K562 (cell line): Measurements from ENCODE around the gene PLEKHM3. TPM values are rescaled to one million over a fixed set of nuclear protein-coding genes. Genes with fewer than 3 reads are reported as not detected.

Source experiments
- ATAC-seq: fragments of 200-7000 bp; cut with Tn5 transposase; 3 replicates; pipeline ENCODE4 v1.9.1; 2020; ENCODE audit warnings: moderate library complexity
- BruUV-seq: library from RNA; stranded (reverse); fragments of 400-500 nt; replicated peaks from 2 replicates; lab custom pipeline; 2021; lab: Mats Ljungman, UMichigan
- CTCF ChIA-PET: fragments of 300-600 bp; formaldehyde crosslinking; extraction: SDS; loops from one replicate; lab custom pipeline; 2021; ENCODE audit warnings: low intra/inter-chr PET ratio; lab: Yijun Ruan, JAX
- POLR2A ChIA-PET: fragments of 300-600, 350-650 bp; sonication (Branson Sonifier 250); formaldehyde crosslinking; extraction: SDS; loops from one replicate; lab custom pipeline; 2021; ENCODE audit warnings: antibody characterized with exemption, inconsistent platforms; lab: Yijun Ruan, JAX
- DNase-seq, 4 experiments: peaks; one replicate each; pipeline versions ENCODE4 v3.0.0 to v3.0.0-alpha.2; 2011 to 2018; ENCODE audit warnings: low spot score in 3 of 4, mixed read lengths in 3 of 4; ENCODE audit errors: extremely low read depth in 1 of 4
- FAIRE-seq: peaks from 2 replicates; lab custom pipeline; 2011; peaks lifted over from hg19 to GRCh38; lab: Jason Lieb, UNC
- H2AFZ ChIP-seq: 2 replicates; pipeline ENCODE4 v1.6.0; 2011; ENCODE audit warnings: low read depth, low read length, control low read depth, inconsistent platforms
- H3K27ac ChIP-seq: fragments of 200-600 bp; 3 replicates; pipeline ENCODE4 v1.8.0; 2011; ENCODE audit warnings: low read depth, mild to moderate bottlenecking, control low read depth, inconsistent platforms, low read length, moderate library complexity, mixed read lengths; ENCODE audit errors: extremely low read depth
- H3K27me3 ChIP-seq, 2 experiments: fragments of 300-600 bp in 1 of 2; 2 replicates in 1 of 2; 3 replicates in 1 of 2; pipeline versions ENCODE4 v1.6.0 to v1.8.0; 2011; ENCODE audit warnings: inconsistent platforms in 2 of 2, low read length in 2 of 2, mild to moderate bottlenecking in 1 of 2, mixed read lengths in 1 of 2, moderate library complexity in 1 of 2; ENCODE audit not compliant: control insufficient read depth in 2 of 2, insufficient read depth in 2 of 2
- H3K36me3 ChIP-seq: fragments of 300-600 bp; 3 replicates; pipeline ENCODE4 v1.8.0; 2011; ENCODE audit warnings: mild to moderate bottlenecking, low read length, inconsistent platforms; ENCODE audit not compliant: control insufficient read depth, insufficient read depth
- H3K4me1 ChIP-seq, 2 experiments: fragments of 200-600 bp in 1 of 2; replicated peaks in 1 of 2; 2 replicates in 1 of 2; 3 replicates in 1 of 2; pipeline versions ENCODE4 v1.5.1 to v1.8.0; 2011; ENCODE audit warnings: inconsistent platforms in 2 of 2, low read length in 2 of 2, mild to moderate bottlenecking in 1 of 2, mixed read lengths in 1 of 2, moderate library complexity in 1 of 2; ENCODE audit not compliant: control insufficient read depth in 2 of 2, insufficient read depth in 2 of 2
- H3K4me2 ChIP-seq: 2 replicates; pipeline ENCODE4 v1.6.1; 2011; ENCODE audit warnings: low read length, control low read depth, inconsistent platforms, mixed read lengths; ENCODE audit not compliant: insufficient read depth
- H3K4me3 ChIP-seq: fragments of 200-600 bp; sonication (generic), shearing (Covaris generic); 2 replicates; pipeline ENCODE4 v1.5.1; 2016; ENCODE audit warnings: control low read depth, inconsistent platforms
- H3K79me2 ChIP-seq: fragments of 200-600 bp; 3 replicates; pipeline ENCODE4 v1.8.0; 2011; ENCODE audit warnings: low read length, inconsistent platforms; ENCODE audit not compliant: control insufficient read depth, insufficient read depth
- H3K9ac ChIP-seq, 2 experiments: 2 replicates each; pipeline versions ENCODE4 v1.6.0 to v1.6.1; 2011; ENCODE audit warnings: low read depth in 2 of 2, low read length in 2 of 2, control low read depth in 1 of 2, inconsistent platforms in 1 of 2, mild to moderate bottlenecking in 1 of 2, mixed read lengths in 1 of 2; ENCODE audit not compliant: insufficient read depth in 1 of 2
- H3K9me1 ChIP-seq: one replicate; pipeline ENCODE4 v1.6.0; 2011; ENCODE audit warnings: inconsistent platforms, mild to moderate bottlenecking, low read length, moderate library complexity; ENCODE audit not compliant: control insufficient read depth, insufficient read depth
- H3K9me3 ChIP-seq: replicated peaks from 2 replicates; pipeline ENCODE4 v1.5.1; 2011; ENCODE audit warnings: low read depth, low read length, inconsistent platforms; ENCODE audit not compliant: control insufficient read depth, insufficient read depth
- H4K20me1 ChIP-seq: replicated peaks from 2 replicates; pipeline ENCODE4 v1.6.1; 2011; ENCODE audit warnings: low read length, inconsistent platforms, mixed read lengths; ENCODE audit not compliant: control insufficient read depth, insufficient read depth
- ARID1B ChIP-seq: fragments of 450-650 bp; IDR thresholded peaks from 2 replicates; pipeline ENCODE4 v1.6.1; 2016; ENCODE audit warnings: antibody characterized with exemption, mild to moderate bottlenecking, inconsistent platforms
- FOSL1 ChIP-seq: fragments of 200-800 bp; sonication (Bioruptor generic); conservative IDR thresholded peaks from 2 replicates; pipeline ENCODE4 v1.6.1; 2016; ENCODE audit warnings: missing genetic modification characterization, missing compliant biosample characterization
- FOXA1 ChIP-seq: fragments of 450-650 bp; IDR thresholded peaks from 2 replicates; pipeline ENCODE4 v1.6.1; 2016; ENCODE audit warnings: mild to moderate bottlenecking, borderline replicate concordance
- JUND ChIP-seq, 2 experiments: IDR thresholded peaks; 2 replicates in 1 of 2; 3 replicates in 1 of 2; pipeline ENCODE4 v1.6.1; 2011; ENCODE audit warnings: borderline replicate concordance in 2 of 2, low read depth in 2 of 2, low read length in 2 of 2, improper control_type of control experiment in 1 of 2, missing biosample characterization in 1 of 2, missing genetic modification characterization in 1 of 2, missing genetic modification reagents in 1 of 2
- SMARCA4 ChIP-seq: fragments of 450-650 bp; IDR thresholded peaks from 2 replicates; pipeline ENCODE4 v1.6.1; 2016
- ZFX ChIP-seq: sonication (generic); formaldehyde crosslinking; IDR thresholded peaks from 2 replicates; pipeline ENCODE4 v1.8.0; 2022; ENCODE audit warnings: mild to moderate bottlenecking, missing genetic modification reagents, moderate library complexity
- WGBS: fragments of 100-300 bp; shearing (Covaris generic); methylation state at CpG from one replicate; pipeline ENCODE4 v1.1.6; 2016; ENCODE audit warnings: low coverage, mixed read lengths; ENCODE audit not compliant: insufficient coverage; ENCODE audit errors: missing lambda C conversion rate; 5-methylcytosine and 5-hydroxymethylcytosine counted together
- in situ Hi-C: fragments of 300-500 bp; cut with MboI; formaldehyde crosslinking; loops from 4 replicates; pipeline ENCODE4 v1.15.0; 2018; ENCODE audit warnings: inconsistent platforms, mixed read lengths
- intact Hi-C: fragments of 100-400 bp; cut with micrococcal nuclease; formaldehyde crosslinking; loops from 2 replicates; pipeline ENCODE4 v1.14.2; 2022
- polyA plus RNA-seq, 8 experiments: library from polyadenylated mRNA; depleted of rRNA in 4 of 8; stranded (reverse) in 5 of 8; unstranded in 3 of 8; fragments of >200 nt; fragmentation: Nextera tagmentation in 2 of 8; fragmentation: Illumina TruSeq in 1 of 8; extraction: Ambion mirVana in 2 of 8; extraction: Trizol in 1 of 8; gene quantifications; 2 replicates each; pipeline versions ENCODE4 v1.2.1 to v1.2.3, GENCODE V29; 2011 to 2014; ENCODE audit warnings: inconsistent platforms in 1 of 8, missing spikeins in 1 of 8
- total RNA-seq, 7 experiments: library from RNA; depleted of rRNA in 6 of 7; stranded (reverse); fragments of >200 nt in 6 of 7; fragmentation: Illumina TruSeq in 2 of 7; extraction: Trizol in 2 of 7; gene quantifications; 2 replicates each; pipeline versions ENCODE4 v1.2.1 to v1.2.3, GENCODE V29; 2011 to 2021; ENCODE audit warnings: low replicate concordance in 1 of 7
- TF ChIP-seq, protein P1 (sequence below), 2 experiments: fragments of 450-650 bp in 1 of 2; sonication (generic) in 1 of 2; formaldehyde crosslinking in 1 of 2; IDR thresholded peaks in 1 of 2; conservative IDR thresholded peaks in 1 of 2; 2 replicates each; pipeline versions ENCODE4 v1.6.1 to v1.8.1; 2016 to 2023; ENCODE audit warnings: mild to moderate bottlenecking in 2 of 2, moderate library complexity in 2 of 2, inconsistent platforms in 1 of 2, missing genetic modification reagents in 1 of 2

The PLEKHM3 gene
- total and polyA plus RNA-seq, 9 of the 15 experiments (the other 6 are each of a cell fraction or from before 2014, with no cell fraction given): 0.24 to 1.6 (median 1.0) TPM

DNA sequence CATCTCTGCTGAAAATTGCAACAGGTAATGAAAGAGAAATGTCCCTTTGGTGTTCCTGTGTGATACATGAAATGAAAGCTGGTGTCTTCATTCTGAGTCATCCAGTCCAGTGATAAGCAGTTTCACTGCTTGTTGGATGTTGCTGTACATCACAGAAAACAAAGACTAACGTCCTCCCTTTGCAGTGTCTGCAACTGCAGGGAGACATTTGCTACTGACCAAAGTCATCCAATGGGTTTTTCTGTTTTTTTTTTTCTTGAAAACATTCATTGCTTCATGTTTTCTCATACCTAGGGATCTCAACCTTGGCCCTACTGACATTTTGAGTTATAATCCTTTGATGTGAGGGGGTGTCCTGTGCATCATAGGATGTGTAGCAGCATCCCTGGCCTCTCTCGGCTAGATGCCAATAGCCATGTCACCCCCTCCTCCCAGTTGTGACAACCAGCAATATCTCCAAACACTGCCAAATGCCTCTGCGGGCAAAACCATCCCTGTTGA is 192.0 kb downstream of the PLEKHM3 start:
- FAIRE-seq (no peak), ATAC-seq (peak; percentile 39; the same call in 1 of the 3 replicates), DNase-seq (peak in 1 of 4 experiments; percentile 29)
- CTCF ChIA-PET: no interaction called here
- WGBS: 20% methylated on average over 3 of the region's 3 CpGs
- POLR2A ChIA-PET: interaction anchor here (0.6 kb wide), 1 partner anchor 33 kb away, joined by 3 read pairs; no protein-coding TSS in a partner anchor
- H4K20me1 ChIP-seq: no peaks in the 10 kb centered on the region
- H3K27ac ChIP-seq: no peak overlapping the region
- TF ChIP-seq ZFX (CRISPR knock-in tag) (no peak), ARID1B (0 out of 2 replicates have a peak, but pooled peaks have one; percentile 19), FOSL1 (tag) (peak; percentile 80), JUND (IDR thresholded peaks at IDR 0.05; ENCODE audit: borderline replicate concordance, low read depth, low read length) (peak; percentile 74; the same call in 1 of the 2 replicates), JUND (tag; IDR thresholded peaks at IDR 0.05; ENCODE audit: borderline replicate concordance, low read depth, low read length) (peak; percentile 77; the same call in 2 of the 3 replicates), SMARCA4 (0 out of 2 replicates have a peak, but pooled peaks have one; percentile 43), FOXA1 (no peak)
- TF ChIP-seq, protein P1, sequence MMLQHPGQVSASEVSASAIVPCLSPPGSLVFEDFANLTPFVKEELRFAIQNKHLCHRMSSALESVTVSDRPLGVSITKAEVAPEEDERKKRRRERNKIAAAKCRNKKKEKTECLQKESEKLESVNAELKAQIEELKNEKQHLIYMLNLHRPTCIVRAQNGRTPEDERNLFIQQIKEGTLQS (IDR thresholded peaks at IDR 0.05): peak; percentile 70
- TF ChIP-seq, protein P1 (CRISPR knock-in tag; conservative IDR thresholded peaks at IDR 0.05): no peak
- H3K4me2 ChIP-seq: no peak overlapping the region
- peaks cover 8 to 9% of the 10 kb centered on the region in 2 experiments; a peak in 4 of 5 replicates for H3K4me1 ChIP-seq
- no peak overlapping the region for H3K4me3 ChIP-seq
- no peaks in the 10 kb centered on the region for H3K79me2 ChIP-seq
- no peaks in the 10 kb centered on the region for H3K9me3 ChIP-seq
- no peaks in the 10 kb centered on the region for H3K36me3 ChIP-seq
- in situ Hi-C loops (no loop called here), intact Hi-C loops (no loop called here)
- no peak overlapping the region for H3K9ac ChIP-seq
- H3K9me1 ChIP-seq: no peaks in the 10 kb centered on the region
- BruUV-seq: no TSS peak
- H2AFZ ChIP-seq: no peak overlapping the region
- no peaks in the 10 kb centered on the region for H3K27me3 ChIP-seq
